ENCODE measurements around the gene OR6B2.
A peak's percentile ranks its signal among the peaks of the same experiment; 100 is the strongest.

The OR6B2 gene

GRCh38 chr2:240032406-240033329 is 2.4 kb upstream of the OR6B2 start:
- Histone ChIP-seq H2BK12ac (ENCODE audit: low read length) (no peak overlapping the region), H3K4me1 (ENCODE audit: control insufficient read depth in 1 of 2, insufficient read depth in 2 of 2, low read length in 2 of 2) (no peaks in the 10 kb centered on the region), H3K9ac (ENCODE audit: low read length) (no peak overlapping the region), H2BK120ac (ENCODE audit: insufficient read depth, low read length, poor library complexity) (no peak overlapping the region), H3K79me2 (ENCODE audit: control insufficient read depth, insufficient read depth, low read length, poor library complexity) (no peaks in the 10 kb centered on the region), H3K36me3 (ENCODE audit: control insufficient read depth in 1 of 2, insufficient read depth in 2 of 2, low read length in 2 of 2) (no peaks in the 10 kb centered on the region), H3K27ac (ENCODE audit: low read depth, low read length) (no peak overlapping the region), H3K4me2 (ENCODE audit: low read length) (no peak overlapping the region), H3K9me3 (ENCODE audit: insufficient read depth, low read depth, low read length) (no peaks in the 10 kb centered on the region), H3K23ac (ENCODE audit: low read length) (no peak overlapping the region), H4K12ac (ENCODE audit: low read depth, low read length) (peak overlapping the region; percentile 54), H2AFZ (ENCODE audit: insufficient read depth, low read length, poor library complexity) (no peak overlapping the region), H4K8ac (ENCODE audit: low read depth, low read length) (no peak overlapping the region), H3K79me1 (ENCODE audit: low read length) (no peaks in the 10 kb centered on the region), H2BK5ac (ENCODE audit: low read depth, low read length, poor library complexity) (no peak overlapping the region), H3K14ac (ENCODE audit: low read length) (no peak overlapping the region), H3K4ac (ENCODE audit: low read depth, low read length) (no peak overlapping the region), H3K18ac (ENCODE audit: low read length) (no peak overlapping the region), H3K27me3 (ENCODE audit: insufficient read depth, low read length) (no peaks in the 10 kb centered on the region), H2AK5ac (ENCODE audit: low read length) (no peak overlapping the region), H3K4me3 (ENCODE audit: low read depth, low read length) (no peak overlapping the region), H4K91ac (ENCODE audit: low read depth, low read length) (no peak overlapping the region)
- no CpG with 5 or more reads among the region's 14 CpGs for WGBS (ENCODE audit: extremely low coverage, insufficient coverage, insufficient read length)
- DNase-seq, result no peak

DNA sequence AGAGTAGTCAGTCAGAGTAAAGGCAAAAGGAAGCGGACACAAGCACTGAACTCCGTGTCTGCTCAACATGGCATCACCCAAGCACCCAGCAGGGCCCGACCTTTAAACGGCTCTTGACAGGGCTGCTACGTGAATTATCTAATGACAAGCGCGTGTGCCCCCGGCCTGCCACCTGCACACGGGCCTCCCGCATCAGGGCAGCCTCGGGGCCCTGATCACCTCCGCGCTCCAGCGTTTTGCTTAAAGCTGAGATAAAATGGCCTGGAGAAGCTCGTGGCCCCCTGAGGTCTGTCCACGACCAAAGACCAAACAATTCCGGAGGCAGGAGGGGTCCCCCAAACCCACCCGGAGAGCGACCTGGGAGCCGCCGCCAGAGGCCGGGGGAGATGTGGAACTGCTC is 5.5 kb downstream of the OR6B2 start:
- H3K27ac ChIP-seq (ENCODE audit: low read depth, low read length), result no peak overlapping the region
- H3K4me3 ChIP-seq (ENCODE audit: low read depth, low read length), result peak overlapping the region; percentile 83
- H3K79me1 ChIP-seq (ENCODE audit: low read length), result peaks cover 4% of the 10 kb centered on the region
- H3K23ac ChIP-seq (ENCODE audit: low read length), result no peak overlapping the region
- peaks cover 14% of the 10 kb centered on the region in 2 experiments for H3K36me3 ChIP-seq (ENCODE audit: control insufficient read depth in 1 of 2, insufficient read depth in 2 of 2, low read length in 2 of 2)
- no peak overlapping the region for H2AFZ ChIP-seq (ENCODE audit: insufficient read depth, low read length, poor library complexity)
- H2BK120ac ChIP-seq (ENCODE audit: insufficient read depth, low read length, poor library complexity), result no peak overlapping the region
- H4K91ac ChIP-seq (ENCODE audit: low read depth, low read length), result peak overlapping the region; percentile 26
- peak overlapping the region; percentile 38 for H3K18ac ChIP-seq (ENCODE audit: low read length)
- H3K9ac ChIP-seq (ENCODE audit: low read length), result peak overlapping the region; percentile 80
- peak; percentile 29 to 50 for DNase-seq
- H2BK5ac ChIP-seq (ENCODE audit: low read depth, low read length, poor library complexity), result no peak overlapping the region
- peak overlapping the region; percentile 96 for H3K4ac ChIP-seq (ENCODE audit: low read depth, low read length)
- peak overlapping the region; percentile 91 for H4K8ac ChIP-seq (ENCODE audit: low read depth, low read length)
- H2BK12ac ChIP-seq (ENCODE audit: low read length), result no peak overlapping the region
- no peaks in the 10 kb centered on the region for H3K4me1 ChIP-seq (ENCODE audit: control insufficient read depth in 1 of 2, insufficient read depth in 2 of 2, low read length in 2 of 2)
- H3K79me2 ChIP-seq (ENCODE audit: control insufficient read depth, insufficient read depth, low read length, poor library complexity), result peaks cover 7% of the 10 kb centered on the region
- no peaks in the 10 kb centered on the region for H3K9me3 ChIP-seq (ENCODE audit: insufficient read depth, low read depth, low read length)
- peak overlapping the region; percentile 71 for H3K4me2 ChIP-seq (ENCODE audit: low read length)
- peak overlapping the region; percentile 7 for H2AK5ac ChIP-seq (ENCODE audit: low read length)
- no peaks in the 10 kb centered on the region for H3K27me3 ChIP-seq (ENCODE audit: insufficient read depth, low read length)
- peak overlapping the region; percentile 59 for H4K12ac ChIP-seq (ENCODE audit: low read depth, low read length)
- WGBS (ENCODE audit: extremely low coverage, insufficient coverage, insufficient read length), result no CpG with 5 or more reads among the region's 22 CpGs
- peak overlapping the region; percentile 40 for H3K14ac ChIP-seq (ENCODE audit: low read length)

DNA sequence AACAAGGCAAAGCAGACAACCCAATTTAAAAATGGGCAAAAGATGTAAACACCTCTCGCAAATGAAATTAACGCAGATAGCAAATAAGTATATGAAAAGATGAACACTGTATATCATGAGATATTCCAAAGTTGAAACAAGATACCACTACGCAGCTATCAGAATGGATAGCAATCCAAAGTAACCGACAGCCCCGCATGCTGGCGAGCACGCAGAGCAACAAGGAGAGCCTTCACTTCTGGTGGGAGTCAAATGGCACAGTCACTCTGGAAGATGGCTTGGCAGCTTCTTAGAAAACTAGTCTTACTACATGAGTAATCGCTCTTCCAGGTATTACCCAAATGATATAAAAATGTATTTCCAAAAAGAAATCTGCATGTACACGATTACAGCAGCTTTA is 6.4 kb downstream of the OR6B2 start:
- Histone ChIP-seq H3K4ac (ENCODE audit: low read depth, low read length) (peak overlapping the region; percentile 60), H4K8ac (ENCODE audit: low read depth, low read length) (no peak overlapping the region), H2BK12ac (ENCODE audit: low read length) (no peak overlapping the region), H3K18ac (ENCODE audit: low read length) (no peak overlapping the region), H3K23ac (ENCODE audit: low read length) (no peak overlapping the region), H3K27me3 (ENCODE audit: insufficient read depth, low read length) (no peaks in the 10 kb centered on the region), H3K9ac (ENCODE audit: low read length) (no peak overlapping the region), H2AFZ (ENCODE audit: insufficient read depth, low read length, poor library complexity) (no peak overlapping the region), H3K79me1 (ENCODE audit: low read length) (peaks cover 4% of the 10 kb centered on the region), H2BK5ac (ENCODE audit: low read depth, low read length, poor library complexity) (no peak overlapping the region), H3K27ac (ENCODE audit: low read depth, low read length) (no peak overlapping the region), H4K91ac (ENCODE audit: low read depth, low read length) (no peak overlapping the region), H3K14ac (ENCODE audit: low read length) (no peak overlapping the region), H3K9me3 (ENCODE audit: insufficient read depth, low read depth, low read length) (no peaks in the 10 kb centered on the region), H3K4me1 (ENCODE audit: control insufficient read depth in 1 of 2, insufficient read depth in 2 of 2, low read length in 2 of 2) (no peaks in the 10 kb centered on the region), H3K4me2 (ENCODE audit: low read length) (no peak overlapping the region), H4K12ac (ENCODE audit: low read depth, low read length) (no peak overlapping the region), H2AK5ac (ENCODE audit: low read length) (no peak overlapping the region), H3K4me3 (ENCODE audit: low read depth, low read length) (no peak overlapping the region), H3K79me2 (ENCODE audit: control insufficient read depth, insufficient read depth, low read length, poor library complexity) (peaks cover 7% of the 10 kb centered on the region), H3K36me3 (ENCODE audit: control insufficient read depth in 1 of 2, insufficient read depth in 2 of 2, low read length in 2 of 2) (peaks cover 18 to 19% of the 10 kb centered on the region in 2 experiments), H2BK120ac (ENCODE audit: insufficient read depth, low read length, poor library complexity) (no peak overlapping the region)
- no CpG with 5 or more reads among the region's 9 CpGs for WGBS (ENCODE audit: extremely low coverage, insufficient coverage, insufficient read length)
- no peak for DNase-seq

GRCh38 chr2:240021488-240022104 is 8.6 kb downstream of the OR6B2 start:
- Histone ChIP-seq H3K79me1 (ENCODE audit: low read length) (peaks cover 4% of the 10 kb centered on the region), H3K9me3 (ENCODE audit: insufficient read depth, low read depth, low read length) (no peaks in the 10 kb centered on the region), H3K9ac (ENCODE audit: low read length) (no peak overlapping the region), H3K36me3 (ENCODE audit: control insufficient read depth in 1 of 2, insufficient read depth in 2 of 2, low read length in 2 of 2) (peaks cover 37 to 39% of the 10 kb centered on the region in 2 experiments), H3K4me2 (ENCODE audit: low read length) (no peak overlapping the region), H2AK5ac (ENCODE audit: low read length) (no peak overlapping the region), H4K8ac (ENCODE audit: low read depth, low read length) (no peak overlapping the region), H3K4me3 (ENCODE audit: low read depth, low read length) (no peak overlapping the region), H3K4me1 (ENCODE audit: control insufficient read depth in 1 of 2, insufficient read depth in 2 of 2, low read length in 2 of 2) (no peaks in the 10 kb centered on the region), H3K4ac (ENCODE audit: low read depth, low read length) (no peak overlapping the region), H3K27ac (ENCODE audit: low read depth, low read length) (no peak overlapping the region), H4K12ac (ENCODE audit: low read depth, low read length) (no peak overlapping the region), H3K27me3 (ENCODE audit: insufficient read depth, low read length) (no peaks in the 10 kb centered on the region), H2BK120ac (ENCODE audit: insufficient read depth, low read length, poor library complexity) (no peak overlapping the region), H3K14ac (ENCODE audit: low read length) (no peak overlapping the region), H2BK5ac (ENCODE audit: low read depth, low read length, poor library complexity) (no peak overlapping the region), H3K23ac (ENCODE audit: low read length) (no peak overlapping the region), H3K18ac (ENCODE audit: low read length) (no peak overlapping the region), H2AFZ (ENCODE audit: insufficient read depth, low read length, poor library complexity) (no peak overlapping the region), H4K91ac (ENCODE audit: low read depth, low read length) (no peak overlapping the region), H3K79me2 (ENCODE audit: control insufficient read depth, insufficient read depth, low read length, poor library complexity) (peaks cover 7% of the 10 kb centered on the region), H2BK12ac (ENCODE audit: low read length) (no peak overlapping the region)
- peak; percentile 63 to 79 for DNase-seq
- no CpG with 5 or more reads among the region's 9 CpGs for WGBS (ENCODE audit: extremely low coverage, insufficient coverage, insufficient read length)

All from trophoblast cell (in vitro differentiated cells and primary cell).